ENCODE data around the gene ZBTB3. TPM values are rescaled to one million over a fixed set of nuclear protein-coding genes. Genes with fewer than 3 reads are reported as not detected.

ZBTB3 gene
- total and polyA plus RNA-seq, 9 of the 15 experiments (the other 6 are each of a cell fraction or from before 2014, with no cell fraction given) = 1.9 to 10.0 (median 4.9) TPM

DNA sequence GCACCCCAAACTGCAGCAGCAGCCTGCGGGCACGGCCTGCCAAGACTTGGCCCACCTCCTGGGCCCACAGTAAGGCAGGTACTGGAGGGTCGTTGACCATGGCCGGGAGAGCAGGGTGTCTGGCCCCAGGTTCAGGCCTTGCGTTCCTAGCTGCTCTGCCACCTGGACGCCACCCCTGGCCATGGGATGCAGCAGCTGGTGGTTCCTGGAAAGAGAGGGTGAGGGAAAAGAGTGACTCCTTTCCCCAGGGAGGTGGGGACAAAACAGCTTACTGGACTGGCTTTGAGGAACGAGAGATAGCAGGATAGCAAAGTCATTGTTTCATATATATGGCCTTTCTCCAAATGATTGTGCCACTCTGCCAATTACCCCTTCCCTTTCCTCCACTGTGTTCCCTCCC is 48.5 kb downstream of the ZBTB3 start:
- DNase-seq (ENCODE audit: extremely low read depth in 1 of 4, low spot score in 3 of 4) (peak in 2 of 4 experiments; percentile 53 to 55), FAIRE-seq (no peak), ATAC-seq (no peak)
- peaks cover 29 to 42% of the 10 kb centered on the region in 2 experiments for H3K4me1 ChIP-seq (replicated peaks in 1 of 2; ENCODE audit: control insufficient read depth in 2 of 2, insufficient read depth in 2 of 2, low read length in 2 of 2)
- H3K9me1 ChIP-seq (ENCODE audit: control insufficient read depth, insufficient read depth, low read length) = peaks cover 2% of the 10 kb centered on the region
- BruUV-seq (replicated peaks) = no TSS peak
- H3K9ac ChIP-seq (ENCODE audit: insufficient read depth in 1 of 2, low read depth in 2 of 2, low read length in 2 of 2) = peak overlapping the region; percentile 76 to 93
- WGBS (ENCODE audit: insufficient coverage, low coverage, missing lambda C conversion rate) = 54% methylated on average over 7 of the region's 7 CpGs
- peaks cover 3% of the 10 kb centered on the region; the same call in 1 of the 2 replicates for H4K20me1 ChIP-seq (replicated peaks; ENCODE audit: control insufficient read depth, insufficient read depth, low read length)
- CTCF ChIA-PET (ENCODE audit: low intra/inter-chr PET ratio) = no interaction called here
- H3K4me3 ChIP-seq = peak overlapping the region; percentile 72
- H3K27me3 ChIP-seq (ENCODE audit: control insufficient read depth in 2 of 2, insufficient read depth in 2 of 2, low read length in 2 of 2) = no peaks in the 10 kb centered on the region
- intact Hi-C loops (cut with micrococcal nuclease) (loop anchor here (5.0 kb wide), 1 partner anchor 308 kb away; no protein-coding TSS in a partner anchor), in situ Hi-C loops (cut with MboI) (no loop called here)
- H3K79me2 ChIP-seq (ENCODE audit: control insufficient read depth, insufficient read depth, low read length) = peaks cover 14% of the 10 kb centered on the region
- H3K36me3 ChIP-seq (ENCODE audit: control insufficient read depth, insufficient read depth, low read length) = peaks cover 63% of the 10 kb centered on the region
- POLR2A ChIA-PET = interaction anchor here (0.7 to 4.1 kb wide), 15 partner anchors 9 to 150 kb away, joined by 3 to 31 read pairs (median 5); partner anchors contain the start of genes C11orf98, CSKMT, GANAB and HNRNPUL2
- H3K9me3 ChIP-seq (replicated peaks; ENCODE audit: control insufficient read depth, insufficient read depth, low read depth, low read length) = no peaks in the 10 kb centered on the region
- no peak for TF ChIP-seq TAF9B (IDR thresholded peaks at IDR 0.05; ENCODE audit: partially characterized antibody)
- TF ChIP-seq TARDBP (IDR thresholded peaks at IDR 0.05) = no peak
- TF ChIP-seq FOXA3 (CRISPR knock-in tag; conservative IDR thresholded peaks at IDR 0.05 in 1 of 2, IDR thresholded peaks at IDR 0.05 in 1 of 2) = 0 out of 4 replicates have a peak, but pooled peaks of 1 of the 2 experiments have one; percentile 49
- no peak for TF ChIP-seq SIRT6 (IDR thresholded peaks at IDR 0.05; ENCODE audit: low read depth, low read length)
- no peak for TF ChIP-seq GATA2 (CRISPR knock-in tag; IDR thresholded peaks at IDR 0.05)
- TF ChIP-seq, protein P1, sequence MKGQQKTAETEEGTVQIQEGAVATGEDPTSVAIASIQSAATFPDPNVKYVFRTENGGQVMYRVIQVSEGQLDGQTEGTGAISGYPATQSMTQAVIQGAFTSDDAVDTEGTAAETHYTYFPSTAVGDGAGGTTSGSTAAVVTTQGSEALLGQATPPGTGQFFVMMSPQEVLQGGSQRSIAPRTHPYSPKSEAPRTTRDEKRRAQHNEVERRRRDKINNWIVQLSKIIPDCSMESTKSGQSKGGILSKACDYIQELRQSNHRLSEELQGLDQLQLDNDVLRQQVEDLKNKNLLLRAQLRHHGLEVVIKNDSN (CRISPR knock-in tag; IDR thresholded peaks at IDR 0.05) = 0 out of 2 replicates have a peak, but pooled peaks have one; percentile 15
- no peak for TF ChIP-seq RREB1 (CRISPR knock-in tag; IDR thresholded peaks at IDR 0.05)
- TF ChIP-seq EZH2 (IDR thresholded peaks at IDR 0.05; ENCODE audit: borderline replicate concordance, low read depth, low read length) = no peak
- no peak for TF ChIP-seq CHCHD3 (CRISPR knock-in tag; IDR thresholded peaks at IDR 0.05)
- peak in 1 of 2 experiments; percentile 67; a peak in 1 of 4 replicates for TF ChIP-seq TEAD1 (CRISPR knock-in tag; IDR thresholded peaks at IDR 0.05)
- 0 out of 2 replicates have a peak, but pooled peaks have one; percentile 7 for TF ChIP-seq FOXP1 (CRISPR knock-in tag; IDR thresholded peaks at IDR 0.05)
- peak overlapping the region; percentile 97 for H3K4me2 ChIP-seq (ENCODE audit: insufficient read depth, low read length)
- H3K27ac ChIP-seq (ENCODE audit: extremely low read depth, low read depth, low read length) = peak overlapping the region; percentile 82
- peak overlapping the region; percentile 87; the same call in 1 of the 2 replicates for H2AFZ ChIP-seq (ENCODE audit: low read depth, low read length)

All from K562 (cell line).